MM.1S (cell line): ENCODE measurements around the gene GNAI3.
"Not testable (repeated sequence)": the region's sequence is repeated elsewhere in the genome, so short reads cannot be mapped to it uniquely, and the experiment has no call there.

Experiments
- EZH2 ChIP-seq: fragments of 300-600 bp; sonication (generic); optimal IDR thresholded peaks from 2 replicates; pipeline ENCODE3; 2017; ENCODE audit warnings: low read depth, mild to moderate bottlenecking, antibody characterized with exemption, low read length, mixed read lengths
- TF ChIP-seq, protein P1 (sequence below): fragments of 300-600 bp; sonication (generic); IDR thresholded peaks from 2 replicates; pipeline ENCODE4 v1.5.1; 2016; ENCODE audit warnings: antibody characterized with exemption, low read length, mixed read lengths

GRCh38 chr1:109660691-109661026 lies 112.2 kb downstream of the GNAI3 start:
- TF ChIP-seq EZH2: not testable (repeated sequence)
- TF ChIP-seq, protein P1, sequence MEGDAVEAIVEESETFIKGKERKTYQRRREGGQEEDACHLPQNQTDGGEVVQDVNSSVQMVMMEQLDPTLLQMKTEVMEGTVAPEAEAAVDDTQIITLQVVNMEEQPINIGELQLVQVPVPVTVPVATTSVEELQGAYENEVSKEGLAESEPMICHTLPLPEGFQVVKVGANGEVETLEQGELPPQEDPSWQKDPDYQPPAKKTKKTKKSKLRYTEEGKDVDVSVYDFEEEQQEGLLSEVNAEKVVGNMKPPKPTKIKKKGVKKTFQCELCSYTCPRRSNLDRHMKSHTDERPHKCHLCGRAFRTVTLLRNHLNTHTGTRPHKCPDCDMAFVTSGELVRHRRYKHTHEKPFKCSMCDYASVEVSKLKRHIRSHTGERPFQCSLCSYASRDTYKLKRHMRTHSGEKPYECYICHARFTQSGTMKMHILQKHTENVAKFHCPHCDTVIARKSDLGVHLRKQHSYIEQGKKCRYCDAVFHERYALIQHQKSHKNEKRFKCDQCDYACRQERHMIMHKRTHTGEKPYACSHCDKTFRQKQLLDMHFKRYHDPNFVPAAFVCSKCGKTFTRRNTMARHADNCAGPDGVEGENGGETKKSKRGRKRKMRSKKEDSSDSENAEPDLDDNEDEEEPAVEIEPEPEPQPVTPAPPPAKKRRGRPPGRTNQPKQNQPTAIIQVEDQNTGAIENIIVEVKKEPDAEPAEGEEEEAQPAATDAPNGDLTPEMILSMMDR: not testable (repeated sequence)
